ELR (cell line): ENCODE measurements around the gene ITIH2.

Experiments used
- DNase-seq: peaks from one replicate; pipeline ENCODE4 v3.0.0-alpha.2; 2015; ENCODE audit warnings: low read depth

Gene ITIH2

DNA sequence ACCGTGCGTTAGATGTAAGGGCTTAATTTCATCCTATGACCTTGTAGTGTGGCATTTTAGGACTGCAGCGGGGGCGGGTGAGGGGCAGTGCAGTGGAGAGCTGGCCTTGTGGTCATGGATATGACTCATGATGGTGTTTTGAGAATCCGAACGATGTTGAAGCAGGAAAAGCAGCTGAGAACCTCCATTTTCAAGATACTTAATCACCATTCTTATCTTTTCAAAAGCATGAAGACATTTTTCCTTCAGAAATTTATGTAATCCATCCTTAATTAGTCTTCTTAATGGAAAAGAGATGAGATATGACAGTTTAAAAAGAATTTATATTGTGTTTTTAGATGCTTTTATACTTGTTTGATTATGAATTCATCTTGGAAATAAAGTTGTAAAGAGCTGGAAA lies 94.5 kb downstream of the ITIH2 start:
- peak; percentile 93 for DNase-seq
